Choroid plexus epithelial cell (primary cell): ENCODE results near the gene NMNAT3.

ENCODE experiments used
- DNase-seq: peaks from one replicate; pipeline ENCODE4 v3.0.0-alpha.2; 2010; ENCODE audit warnings: low read depth
- H3K4me3 ChIP-seq: 2 replicates; pipeline ENCODE4 v1.5.1; 2011; ENCODE audit warnings: low read depth, mild to moderate bottlenecking, control low read depth, low read length, moderate library complexity
- CTCF ChIP-seq: conservative IDR thresholded peaks from 2 replicates; pipeline ENCODE4 v1.5.1; 2011; ENCODE audit warnings: low read depth, mild to moderate bottlenecking, control low read depth, inconsistent platforms, low read length, moderate library complexity

NMNAT3 gene

GRCh38 chr3:139689708-139690228 is 12.0 kb upstream of the NMNAT3 start:
- no peak for DNase-seq
- TF ChIP-seq CTCF, result no peak
- H3K4me3 ChIP-seq, result no peak overlapping the region

- DNase-seq, result no peak
- H3K4me3 ChIP-seq, result no peak overlapping the region
- TF ChIP-seq CTCF, result no peak
Measured at GRCh38 chr3:139689122-139689521, 11.3 kb upstream of the NMNAT3 start.

GRCh38 chr3:139687431-139687830 is 9.7 kb upstream of the NMNAT3 start:
- no peak for TF ChIP-seq CTCF
- H3K4me3 ChIP-seq, result no peak overlapping the region
- DNase-seq, result no peak

- no peak for DNase-seq
- H3K4me3 ChIP-seq, result no peak overlapping the region
- no peak for TF ChIP-seq CTCF
Measured at GRCh38 chr3:139686624-139687023, 8.9 kb upstream of the NMNAT3 start.

GRCh38 chr3:139686206-139686605 is 8.4 kb upstream of the NMNAT3 start:
- DNase-seq, result no peak
- no peak overlapping the region for H3K4me3 ChIP-seq
- TF ChIP-seq CTCF, result no peak

- no peak for TF ChIP-seq CTCF
- DNase-seq, result no peak
- no peak overlapping the region for H3K4me3 ChIP-seq
Measured at GRCh38 chr3:139679220-139679775, 1.5 kb upstream of the NMNAT3 start.
